HG03280 (cell line): ENCODE data around the gene CRYBG3.
"Not testable (repeated sequence)": the region's sequence is repeated elsewhere in the genome, so short reads cannot be mapped to it uniquely, and the experiment has no call there.

ENCODE experiments used
- ATAC-seq: cut with Tn5 transposase; IDR thresholded peaks from one replicate; pipeline ENCODE4 v1.9.1; 2021; ENCODE audit warnings: mild to moderate bottlenecking, moderate library complexity; ENCODE audit not compliant: unreplicated experiment

The CRYBG3 gene

DNA sequence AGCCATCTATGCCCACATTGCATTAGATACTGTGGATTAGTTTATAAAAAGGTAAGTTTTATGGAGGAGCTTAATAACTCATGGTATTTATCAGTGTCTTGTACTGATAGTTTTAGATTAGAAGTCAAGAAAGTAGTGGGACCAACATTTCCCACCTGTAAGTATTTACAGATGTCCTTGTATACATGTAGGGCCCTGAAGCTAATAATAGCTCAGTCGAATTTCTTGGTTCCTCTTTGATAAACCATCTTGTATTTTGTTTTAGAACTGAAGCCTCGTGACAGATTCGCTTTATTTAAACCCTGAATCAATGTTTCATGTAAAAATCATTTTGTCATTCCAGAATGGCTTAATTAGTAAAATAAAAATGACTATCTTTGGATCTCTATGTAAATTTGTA, 73.4 kb downstream of the CRYBG3 start:
- peak; percentile 75 for ATAC-seq

DNA sequence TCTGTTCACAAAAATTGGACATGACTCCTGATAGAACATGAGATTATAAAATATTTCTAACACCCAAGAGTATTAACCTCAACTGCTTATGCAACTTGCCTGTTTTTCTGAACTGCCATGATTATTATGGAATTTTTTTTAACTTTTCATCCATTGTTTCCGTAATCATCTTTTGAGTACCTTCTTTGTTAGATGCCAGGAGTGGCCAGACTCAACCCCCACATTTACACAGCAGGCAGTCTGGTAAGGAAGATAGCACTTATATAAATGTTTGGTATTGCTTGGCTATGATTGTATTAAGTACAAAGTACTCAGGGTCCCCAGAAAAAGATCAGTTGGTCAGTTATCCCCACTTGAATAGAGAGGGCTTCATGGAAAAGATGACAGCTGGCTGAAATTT, 74.3 kb downstream of the CRYBG3 start:
- ATAC-seq: no peak

DNA sequence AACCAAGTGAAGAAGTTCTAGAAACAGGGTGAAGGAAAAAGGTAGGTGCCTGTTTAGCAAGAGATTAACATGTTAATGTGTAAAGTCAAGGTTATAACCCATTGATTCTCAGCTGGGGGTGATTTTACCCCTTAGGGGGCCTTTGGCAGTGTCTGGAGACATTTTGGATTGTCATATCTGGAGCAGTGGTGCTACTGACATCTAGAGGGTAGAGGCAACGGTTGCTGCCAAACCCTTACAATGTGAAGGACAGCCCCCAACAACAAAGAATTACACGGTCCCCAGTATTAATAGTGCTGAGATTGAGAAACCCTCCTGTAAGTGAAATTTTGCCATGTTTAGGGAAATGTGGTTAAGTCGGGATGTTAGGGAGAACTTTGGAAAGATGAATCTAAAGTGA, 74.7 kb downstream of the CRYBG3 start:
- no peak for ATAC-seq

DNA sequence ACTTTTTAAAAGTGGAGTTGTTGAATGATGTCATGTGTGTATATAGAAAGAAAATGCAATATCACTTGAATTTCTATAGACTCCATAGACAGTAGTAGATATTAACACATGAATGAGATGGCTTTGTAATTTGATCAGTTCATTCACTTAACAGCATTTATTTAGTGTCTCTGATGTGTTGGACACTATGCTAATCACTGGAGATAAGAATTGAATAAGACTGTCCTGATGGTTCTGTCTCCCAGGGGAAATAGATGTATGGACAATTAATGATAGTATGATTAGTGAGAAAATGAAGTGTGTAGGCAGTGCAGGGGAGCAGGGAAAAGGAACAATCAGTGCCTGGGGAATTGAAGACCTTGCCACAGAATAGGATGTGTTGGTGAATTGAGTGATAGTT, 77.5 kb downstream of the CRYBG3 start:
- ATAC-seq: no peak

DNA sequence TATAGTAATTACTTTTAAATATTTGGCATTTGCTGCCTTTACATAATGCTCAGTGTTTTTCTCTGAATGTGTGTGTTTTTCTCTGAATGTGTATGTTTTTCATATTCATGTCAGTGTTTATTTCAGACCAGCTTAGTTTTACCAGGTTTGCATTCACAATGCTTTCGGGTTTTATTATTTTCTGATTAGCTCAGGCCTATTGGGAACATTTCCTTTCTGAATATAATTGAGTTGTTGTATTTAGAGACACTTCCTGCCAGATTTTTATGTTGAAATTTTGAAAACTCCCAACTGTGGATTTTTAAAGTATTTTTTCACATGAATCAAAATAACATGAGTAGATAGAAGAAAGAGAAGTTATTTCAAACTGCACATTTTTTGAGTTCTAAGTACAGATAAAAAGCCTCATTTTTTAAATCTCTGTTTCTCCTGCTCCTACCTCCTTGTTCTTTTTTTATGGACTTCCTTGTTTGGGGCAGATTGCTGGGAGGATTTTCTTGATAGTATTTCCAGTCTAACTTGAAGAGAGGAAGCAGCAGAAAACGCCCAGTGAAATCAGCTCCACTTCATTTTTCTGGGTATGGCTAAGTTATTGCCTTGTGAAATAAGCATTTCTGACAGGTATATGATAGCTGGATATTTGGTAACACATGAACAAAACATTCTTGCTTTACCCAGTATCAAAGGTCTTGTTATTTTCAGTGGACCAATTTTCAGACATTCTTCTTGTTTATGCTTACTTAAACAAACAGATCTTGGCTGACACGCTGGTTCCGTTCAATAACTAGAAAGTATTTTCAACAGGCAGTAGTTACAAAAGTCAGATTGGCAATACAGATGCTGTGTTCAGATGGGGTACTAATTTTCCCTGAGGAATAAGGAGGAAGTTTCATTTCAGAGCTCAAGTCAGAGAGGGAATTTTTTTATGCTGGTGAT, 79.8 kb downstream of the CRYBG3 start:
- no peak for ATAC-seq

DNA sequence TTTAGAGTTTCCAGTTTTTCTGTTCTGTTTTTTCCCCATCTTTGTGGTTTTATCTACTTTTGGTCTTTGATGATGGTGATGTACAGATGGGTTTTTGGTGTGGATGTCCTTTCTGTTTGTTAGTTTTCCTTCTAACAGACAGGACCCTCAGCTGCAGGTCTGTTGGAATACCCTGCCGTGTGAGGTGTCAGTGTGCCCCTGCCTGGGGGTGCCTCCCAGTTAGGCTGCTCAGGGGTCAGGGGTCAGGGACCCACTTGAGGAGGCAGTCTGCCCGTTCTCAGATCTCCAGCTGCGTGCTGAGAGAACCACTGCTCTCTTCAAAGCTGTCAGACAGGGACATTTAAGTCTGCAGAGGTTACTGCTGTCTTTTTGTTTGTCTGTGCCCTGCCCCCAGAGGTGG, 88.0 kb downstream of the CRYBG3 start:
- ATAC-seq: not testable (repeated sequence)

DNA sequence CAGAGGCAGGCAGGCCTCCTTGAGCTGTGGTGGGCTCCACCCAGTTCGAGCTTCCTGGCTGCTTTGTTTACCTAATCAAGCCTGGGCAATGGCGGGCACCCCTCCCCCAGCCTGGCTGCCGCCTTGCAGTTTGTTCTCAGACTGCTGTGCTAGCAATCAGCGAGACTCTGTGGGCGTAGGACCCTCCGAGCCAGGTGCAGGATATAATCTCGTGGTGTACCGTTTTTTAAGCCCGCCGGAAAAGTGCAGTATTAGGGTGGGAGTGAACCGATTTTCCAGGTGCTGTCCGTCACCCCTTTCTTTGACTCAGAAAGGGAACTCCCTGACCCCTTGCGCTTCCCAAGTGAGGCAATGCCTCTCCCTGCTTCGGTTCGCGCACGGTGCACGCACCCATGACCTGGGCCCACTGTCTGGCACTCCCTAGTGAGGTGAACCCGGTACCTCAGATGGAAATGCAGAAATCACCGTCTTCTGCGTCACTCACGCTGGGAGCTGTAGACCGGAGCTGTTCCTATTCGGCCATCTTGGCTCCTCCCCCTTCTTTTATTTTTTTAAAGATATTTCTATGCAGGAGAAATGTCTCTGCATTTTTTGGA, 88.5 kb downstream of the CRYBG3 start:
- ATAC-seq: not testable (repeated sequence)

DNA sequence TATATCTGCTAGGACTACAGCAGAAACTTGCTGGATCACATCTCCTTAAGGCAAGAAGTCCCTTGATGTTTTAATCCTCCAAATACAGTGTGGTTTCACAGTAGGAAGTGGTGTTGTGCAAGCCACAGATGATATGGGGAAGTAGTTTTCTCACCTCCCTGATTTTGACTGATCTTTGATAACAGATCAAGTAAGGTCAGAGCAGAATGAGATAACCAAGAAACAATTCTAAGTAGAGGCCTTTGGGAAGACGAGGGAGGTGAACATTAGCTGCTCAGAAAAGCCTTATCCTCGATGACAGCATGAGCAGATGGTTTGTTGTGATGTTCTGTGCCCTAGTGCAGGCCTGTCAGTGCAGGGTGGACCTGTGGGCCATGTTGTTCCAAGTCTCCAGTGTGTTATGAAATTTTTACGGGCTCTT, 89.1 kb downstream of the CRYBG3 start:
- no peak for ATAC-seq

DNA sequence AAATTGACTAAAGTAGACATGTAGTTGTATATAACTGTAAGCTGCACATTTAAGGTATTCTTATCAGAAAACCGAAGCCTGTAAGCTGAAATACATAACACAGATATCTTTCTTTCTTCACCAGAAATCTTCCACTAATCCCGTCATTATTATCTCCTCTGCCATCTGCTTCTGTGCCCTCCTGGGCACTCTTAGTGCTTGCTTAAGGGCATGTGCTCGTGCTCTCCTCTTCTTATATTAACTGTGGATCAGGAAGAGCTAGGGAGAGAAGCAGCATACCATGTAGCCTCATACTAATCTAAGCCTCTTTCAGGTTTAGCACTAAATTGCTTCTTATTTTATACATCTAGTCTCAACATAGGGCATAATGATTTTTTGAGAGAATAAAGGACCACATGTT, 89.6 kb downstream of the CRYBG3 start:
- no peak for ATAC-seq

DNA sequence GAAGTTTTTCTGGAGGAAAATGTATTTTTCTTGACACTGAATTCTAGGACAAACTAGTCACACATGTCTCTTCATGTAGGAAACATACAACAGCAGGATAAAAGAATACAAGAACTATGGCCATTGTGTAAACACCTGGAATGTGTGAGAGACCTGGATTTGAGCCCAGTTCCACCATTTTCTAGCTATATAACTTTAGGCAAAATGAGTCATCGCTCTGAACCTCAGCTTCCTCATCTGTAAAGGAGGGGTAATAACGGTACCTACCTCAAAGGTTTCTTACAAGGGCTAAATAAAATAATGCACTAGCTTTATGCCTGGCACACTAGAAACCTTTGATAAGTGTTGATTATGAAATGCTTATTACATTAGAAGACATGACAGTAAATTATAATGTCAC, 92.6 kb downstream of the CRYBG3 start:
- ATAC-seq: no peak

DNA sequence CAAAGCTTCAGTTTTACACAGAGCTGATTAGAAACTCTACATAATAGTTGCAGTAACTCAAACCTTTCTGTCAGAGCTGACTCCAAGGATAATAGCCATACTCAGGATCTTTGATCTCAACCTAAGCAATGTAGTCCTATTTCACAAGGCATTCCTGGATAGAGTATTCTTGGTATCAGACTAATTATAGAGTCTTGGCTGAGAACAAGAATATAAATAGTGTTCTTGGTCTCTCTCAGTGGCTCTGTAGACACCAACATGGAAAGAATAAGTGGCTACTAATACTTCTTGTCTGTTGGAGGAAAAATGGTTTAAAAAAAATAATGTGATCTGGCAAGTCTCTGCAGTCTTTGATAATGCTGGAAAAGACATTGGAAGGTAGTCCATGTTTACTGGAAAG, 94.8 kb downstream of the CRYBG3 start:
- no peak for ATAC-seq

DNA sequence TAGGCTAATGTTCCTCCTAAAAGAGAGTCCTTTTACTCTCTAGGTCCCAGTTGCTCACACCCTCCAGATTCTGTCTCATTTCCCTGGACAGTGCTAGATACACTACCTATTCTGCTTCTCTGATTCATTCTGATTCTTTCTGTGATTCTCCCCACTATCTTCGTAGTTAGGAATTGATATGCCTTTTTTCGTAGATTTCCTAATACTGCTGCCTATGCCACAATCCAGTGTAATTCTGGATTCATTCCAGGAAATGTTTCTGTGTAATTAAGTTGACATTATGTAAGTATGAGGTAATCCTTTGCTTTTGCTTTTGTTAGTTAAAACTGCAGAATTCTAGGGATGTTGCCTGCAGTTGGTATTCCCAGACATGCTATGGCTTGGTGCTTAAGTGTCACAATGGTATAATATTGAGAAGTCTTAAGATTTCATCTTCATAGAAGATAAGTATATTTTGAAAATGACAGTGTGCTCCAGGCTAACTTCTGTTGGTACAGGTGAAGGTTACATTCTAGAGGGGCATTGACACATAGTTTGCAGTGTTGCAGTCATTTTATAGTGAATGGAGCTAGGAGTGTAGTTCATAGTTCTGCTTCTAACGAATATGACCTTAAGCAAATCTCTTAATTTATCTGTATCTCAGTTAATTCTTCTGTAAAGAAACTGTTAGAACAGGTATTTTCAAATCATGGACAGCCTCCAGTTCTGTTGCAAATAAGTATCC, 96.2 kb downstream of the CRYBG3 start:
- no peak for ATAC-seq

DNA sequence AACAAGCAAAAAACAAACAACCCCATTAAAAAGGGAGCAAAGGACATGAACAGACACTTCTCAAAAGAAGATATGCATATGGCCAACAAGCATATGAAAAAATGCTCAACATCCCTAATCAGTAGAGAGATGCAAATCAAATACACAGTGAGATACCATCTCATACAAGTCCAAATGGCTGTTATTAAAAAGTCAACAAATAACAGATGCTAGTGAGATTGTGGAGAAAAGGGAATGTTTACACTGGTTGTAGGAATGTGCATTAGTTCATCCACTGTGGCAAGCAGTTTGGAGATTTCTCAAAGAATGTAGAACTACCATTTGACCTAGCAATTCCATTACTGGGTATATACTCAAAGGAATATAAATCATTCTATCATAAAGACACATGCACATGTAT, 105.9 kb downstream of the CRYBG3 start:
- ATAC-seq: no peak

DNA sequence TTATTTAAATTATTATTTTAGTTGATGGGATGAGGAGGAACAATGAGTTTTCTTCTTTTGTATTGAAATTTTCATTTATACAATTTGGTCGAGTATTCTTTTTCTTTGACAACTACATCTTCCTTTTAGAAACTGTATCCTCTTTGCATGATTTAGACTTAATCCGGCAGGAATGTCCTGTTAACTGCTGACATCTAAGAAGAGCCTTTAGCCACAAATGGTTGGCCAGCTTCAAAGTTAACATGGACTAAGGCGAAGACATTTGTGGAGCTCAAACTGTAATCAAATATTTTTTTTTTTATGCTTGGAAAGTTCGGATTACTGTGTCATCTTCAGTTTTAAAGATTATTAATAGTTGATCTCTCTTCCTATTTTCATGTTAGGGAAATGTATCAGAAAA, 107.2 kb downstream of the CRYBG3 start:
- ATAC-seq: no peak

DNA sequence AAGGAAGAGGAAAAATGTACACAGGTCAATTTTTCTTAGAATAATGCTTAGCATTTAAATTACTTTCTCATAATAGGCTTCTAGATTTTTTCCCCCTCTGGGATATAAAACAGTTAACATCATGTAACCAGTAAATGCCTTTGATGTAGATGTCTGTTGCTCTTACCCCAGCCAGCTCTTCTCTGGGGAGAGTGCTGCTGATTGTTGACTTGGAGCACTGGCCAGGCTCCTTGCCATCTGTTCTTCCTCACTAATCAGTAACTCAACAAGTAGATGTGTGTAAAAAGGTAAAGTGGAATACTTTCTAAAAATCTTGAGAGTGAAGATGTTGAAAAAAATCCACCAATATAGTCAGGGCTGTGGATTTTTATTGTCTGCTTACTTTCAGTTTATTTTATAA, 108.2 kb downstream of the CRYBG3 start:
- ATAC-seq: no peak

DNA sequence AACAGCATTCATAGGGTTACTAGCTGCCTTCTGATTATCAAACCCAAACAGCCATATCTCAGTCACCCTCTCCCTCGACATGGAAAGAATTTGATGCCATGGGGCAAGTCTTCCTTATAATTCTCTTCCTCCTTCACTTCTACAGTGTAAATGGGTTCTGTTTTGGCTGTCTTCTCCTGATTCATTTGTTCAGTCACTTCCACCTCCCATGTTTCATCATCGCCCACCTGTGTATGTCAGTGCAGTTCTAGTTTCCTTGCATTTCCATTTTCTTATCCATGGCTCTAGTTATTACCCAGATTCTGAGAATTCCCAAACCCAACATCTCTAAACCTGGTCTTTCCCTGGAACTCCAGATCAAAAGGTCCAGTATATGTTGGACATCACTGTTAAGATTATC, 109.4 kb downstream of the CRYBG3 start:
- no peak for ATAC-seq

DNA sequence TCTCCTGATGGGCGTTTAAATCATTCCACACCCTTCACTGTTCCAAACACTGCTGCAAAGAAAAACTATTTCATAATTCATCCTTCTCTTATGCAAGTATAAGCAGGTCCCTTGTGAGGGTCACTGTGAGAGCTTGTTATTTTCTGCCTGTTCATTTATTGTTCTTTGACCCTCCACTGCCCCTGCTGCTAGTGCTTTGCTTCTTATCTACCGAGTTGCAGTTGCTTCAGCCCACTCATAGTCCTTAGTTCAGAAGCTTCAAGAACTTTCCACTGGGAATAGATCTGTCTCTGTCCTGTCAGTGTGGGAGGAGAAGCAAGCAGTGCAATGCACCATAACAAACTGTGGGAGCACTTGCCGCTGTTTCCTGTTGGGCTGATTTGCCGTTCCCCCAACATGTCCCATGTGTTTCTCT, 110.6 kb downstream of the CRYBG3 start:
- no peak for ATAC-seq

DNA sequence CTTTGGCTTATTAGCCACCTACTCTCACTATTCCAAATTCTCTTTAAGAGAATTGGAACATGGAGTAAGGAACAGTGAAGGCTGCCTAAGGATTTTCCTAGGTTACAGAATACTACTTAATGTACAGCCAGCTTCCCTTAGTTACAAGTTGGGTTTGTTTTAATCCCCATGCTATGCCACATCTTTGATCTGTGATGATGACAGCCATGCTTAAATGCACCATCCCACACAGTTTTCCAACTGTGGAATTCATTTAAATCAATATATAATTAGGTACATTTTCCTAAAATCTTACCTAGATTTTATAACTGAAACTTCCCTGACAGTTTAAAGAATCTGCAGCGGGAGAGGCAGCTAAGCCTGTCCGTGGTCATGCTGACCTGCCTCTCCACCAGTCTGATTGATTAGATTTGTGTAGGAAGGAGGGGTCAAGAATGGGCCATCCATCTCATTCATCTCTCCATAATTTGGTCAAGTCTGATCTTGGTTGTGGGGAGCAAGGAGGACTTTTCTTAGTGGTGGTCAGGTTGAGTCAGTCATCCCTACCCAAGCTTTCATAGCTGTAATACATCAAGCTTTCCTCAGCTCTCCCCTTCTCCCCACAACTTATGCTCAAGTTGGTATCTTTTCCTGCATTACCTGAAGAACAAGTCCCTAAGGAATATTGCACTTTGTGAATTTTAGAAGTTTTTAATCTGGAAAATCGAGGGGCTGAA, 113.3 kb downstream of the CRYBG3 start:
- ATAC-seq: no peak

DNA sequence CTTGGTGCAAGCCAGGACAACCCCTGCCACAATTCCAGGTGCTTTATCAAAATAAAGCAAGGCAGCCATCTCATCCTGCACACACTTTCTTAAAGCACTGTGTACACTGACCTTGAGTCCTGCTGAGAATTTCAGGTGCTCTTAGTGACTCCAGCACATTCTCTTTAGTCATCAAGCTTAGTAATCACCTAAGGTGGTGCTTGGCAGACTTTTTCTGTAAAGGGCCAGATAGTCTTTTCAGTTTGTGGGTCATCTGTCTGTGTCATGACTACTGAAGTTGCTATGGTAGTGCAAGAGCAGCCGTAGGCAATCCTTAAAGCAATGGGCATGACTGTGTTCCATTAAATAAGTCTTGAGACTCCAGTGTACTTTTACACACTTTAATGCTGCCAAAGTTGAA, 114.0 kb downstream of the CRYBG3 start:
- ATAC-seq: no peak

DNA sequence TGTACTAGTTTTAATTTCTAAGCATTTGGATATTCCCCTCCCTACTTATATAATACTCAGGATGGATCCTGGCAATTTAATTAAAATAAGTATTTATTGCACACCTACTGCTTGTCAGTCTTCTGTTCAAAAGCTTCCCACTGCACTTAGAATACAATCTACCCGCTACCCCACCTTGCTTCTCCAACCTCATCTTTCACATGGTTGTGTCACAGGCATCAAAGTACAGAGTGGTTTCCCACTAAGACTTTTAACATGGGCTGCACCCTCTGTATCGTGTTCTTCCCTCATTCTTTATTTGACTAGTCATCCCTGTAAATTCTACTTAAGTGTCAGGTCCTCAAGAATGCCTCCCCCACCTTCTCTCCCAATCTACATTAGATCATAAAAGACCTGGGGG, 115.4 kb downstream of the CRYBG3 start:
- no peak for ATAC-seq

DNA sequence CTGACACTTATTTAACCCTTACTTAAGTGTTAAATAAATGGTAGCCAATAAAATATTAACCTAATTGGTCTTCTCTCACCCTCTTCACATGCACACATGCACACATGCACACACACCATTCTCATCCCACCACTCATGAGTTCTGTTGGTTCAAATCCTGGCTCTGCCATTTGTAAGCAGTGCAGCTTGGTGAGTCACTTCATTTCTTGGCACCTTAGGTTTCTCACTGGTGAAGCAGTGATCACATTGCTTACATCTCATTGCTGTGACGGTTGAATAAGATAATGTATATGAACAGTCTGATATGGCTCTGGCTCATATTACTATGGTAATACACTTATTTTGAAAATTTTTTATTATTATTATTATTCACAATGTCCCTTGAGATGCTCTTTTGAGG, 116.6 kb downstream of the CRYBG3 start:
- ATAC-seq: no peak
